ENCODE results near the gene GDF11.

The GDF11 gene

GRCh38 chr12:55767156-55767555 lies 24.2 kb downstream of the GDF11 start:
- TF ChIP-seq, protein P1, sequence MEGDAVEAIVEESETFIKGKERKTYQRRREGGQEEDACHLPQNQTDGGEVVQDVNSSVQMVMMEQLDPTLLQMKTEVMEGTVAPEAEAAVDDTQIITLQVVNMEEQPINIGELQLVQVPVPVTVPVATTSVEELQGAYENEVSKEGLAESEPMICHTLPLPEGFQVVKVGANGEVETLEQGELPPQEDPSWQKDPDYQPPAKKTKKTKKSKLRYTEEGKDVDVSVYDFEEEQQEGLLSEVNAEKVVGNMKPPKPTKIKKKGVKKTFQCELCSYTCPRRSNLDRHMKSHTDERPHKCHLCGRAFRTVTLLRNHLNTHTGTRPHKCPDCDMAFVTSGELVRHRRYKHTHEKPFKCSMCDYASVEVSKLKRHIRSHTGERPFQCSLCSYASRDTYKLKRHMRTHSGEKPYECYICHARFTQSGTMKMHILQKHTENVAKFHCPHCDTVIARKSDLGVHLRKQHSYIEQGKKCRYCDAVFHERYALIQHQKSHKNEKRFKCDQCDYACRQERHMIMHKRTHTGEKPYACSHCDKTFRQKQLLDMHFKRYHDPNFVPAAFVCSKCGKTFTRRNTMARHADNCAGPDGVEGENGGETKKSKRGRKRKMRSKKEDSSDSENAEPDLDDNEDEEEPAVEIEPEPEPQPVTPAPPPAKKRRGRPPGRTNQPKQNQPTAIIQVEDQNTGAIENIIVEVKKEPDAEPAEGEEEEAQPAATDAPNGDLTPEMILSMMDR (IDR thresholded peaks at IDR 0.05; ENCODE audit: low read depth, low read length): no peak
- DNase-seq (ENCODE audit: low read depth, low spot score): no peak
- no peak overlapping the region for H3K4me3 ChIP-seq (ENCODE audit: low read depth, low read length)
- in situ Hi-C loops (cut with HindIII; ENCODE audit: low sequenced_read_pairs): no loop called here

- TF ChIP-seq, protein P1 (IDR thresholded peaks at IDR 0.05; ENCODE audit: low read depth, low read length): no peak
- no peak overlapping the region for H3K4me3 ChIP-seq (ENCODE audit: low read depth, low read length)
- no peak for DNase-seq (ENCODE audit: low read depth, low spot score)
- in situ Hi-C loops (cut with HindIII; ENCODE audit: low sequenced_read_pairs): no loop called here
Measured at GRCh38 chr12:55771736-55772135, 28.8 kb downstream of the GDF11 start.

GRCh38 chr12:55777856-55778255 lies 34.9 kb downstream of the GDF11 start:
- TF ChIP-seq, protein P1 (IDR thresholded peaks at IDR 0.05; ENCODE audit: low read depth, low read length): no peak
- in situ Hi-C loops (cut with HindIII; ENCODE audit: low sequenced_read_pairs): no loop called here
- DNase-seq (ENCODE audit: low read depth, low spot score): no peak
- H3K4me3 ChIP-seq (ENCODE audit: low read depth, low read length): no peak overlapping the region

GRCh38 chr12:55780685-55781084 lies 37.8 kb downstream of the GDF11 start:
- no peak for DNase-seq (ENCODE audit: low read depth, low spot score)

DNA sequence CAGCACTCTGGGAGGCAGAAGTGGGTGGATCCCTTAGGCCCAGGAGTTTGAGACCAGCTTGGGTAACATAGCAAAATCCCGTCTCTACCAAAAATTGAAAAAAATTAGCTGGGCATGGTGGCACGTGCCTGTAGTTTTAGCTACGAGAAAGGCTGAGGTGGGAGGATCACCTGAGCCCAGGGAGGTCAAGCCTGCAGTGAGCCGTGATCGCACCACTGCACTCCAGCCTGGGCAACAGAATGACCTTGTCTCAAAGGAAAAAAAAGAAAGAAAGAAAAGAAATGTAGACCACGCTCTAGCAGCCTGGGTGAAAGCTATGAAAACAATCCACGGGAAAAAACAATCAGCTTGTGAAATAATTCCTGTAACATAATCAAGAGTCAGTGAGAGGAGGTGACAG lies 45.6 kb downstream of the GDF11 start:
- no peak for DNase-seq (ENCODE audit: low read depth, low spot score)
- H3K4me3 ChIP-seq (ENCODE audit: low read depth, low read length): no peak overlapping the region
- in situ Hi-C loops (cut with HindIII; ENCODE audit: low sequenced_read_pairs): no loop called here
- TF ChIP-seq, protein P1 (IDR thresholded peaks at IDR 0.05; ENCODE audit: low read depth, low read length): no peak

More at GRCh38 chr12:55780685-55781084, 37.8 kb downstream of the GDF11 start:
- H3K4me3 ChIP-seq (ENCODE audit: low read depth, low read length): no peak overlapping the region
- in situ Hi-C loops (cut with HindIII; ENCODE audit: low sequenced_read_pairs): no loop called here
- TF ChIP-seq, protein P1 (IDR thresholded peaks at IDR 0.05; ENCODE audit: low read depth, low read length): no peak

DNA sequence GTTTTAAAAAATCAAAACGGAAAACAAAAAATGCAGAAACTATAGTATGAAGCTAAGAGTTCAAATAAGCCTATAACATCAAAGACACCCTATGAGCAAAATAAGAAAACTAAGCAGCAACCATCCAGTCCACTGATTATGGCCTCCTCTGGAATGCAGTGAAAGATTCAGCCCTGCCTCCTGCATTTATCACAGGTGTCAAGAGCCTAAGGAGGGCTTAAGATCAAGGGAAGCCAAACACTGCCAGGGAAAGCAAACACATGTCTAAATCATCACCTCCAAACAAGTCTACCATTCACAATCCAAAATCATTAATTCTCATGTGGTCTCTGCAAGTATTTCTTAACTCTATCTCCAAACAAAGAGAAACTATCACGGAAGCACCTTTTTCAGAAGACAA lies 46.2 kb downstream of the GDF11 start:
- TF ChIP-seq, protein P1 (IDR thresholded peaks at IDR 0.05; ENCODE audit: low read depth, low read length): no peak
- DNase-seq (ENCODE audit: low read depth, low spot score): no peak
- no peak overlapping the region for H3K4me3 ChIP-seq (ENCODE audit: low read depth, low read length)
- in situ Hi-C loops (cut with HindIII; ENCODE audit: low sequenced_read_pairs): no loop called here

DNA sequence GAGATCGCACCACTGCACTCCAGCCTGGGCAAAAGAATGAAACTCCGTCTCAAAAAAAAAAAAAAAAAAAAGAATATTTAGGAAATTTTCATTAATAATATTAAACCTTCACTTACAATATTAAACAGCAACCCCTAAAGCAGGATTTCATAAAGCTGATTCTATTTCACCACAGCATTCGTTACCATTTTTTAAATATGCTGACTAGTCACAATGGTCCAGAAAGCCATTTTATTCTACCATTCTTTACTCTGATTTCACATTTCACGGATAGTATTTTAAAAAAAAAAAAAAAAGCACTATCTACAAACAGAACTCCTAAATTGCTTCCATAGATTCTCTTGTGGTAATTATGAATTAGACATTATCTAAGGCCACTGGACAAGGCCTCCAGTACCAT lies 47.0 kb downstream of the GDF11 start:
- TF ChIP-seq, protein P1 (IDR thresholded peaks at IDR 0.05; ENCODE audit: low read depth, low read length): no peak
- in situ Hi-C loops (cut with HindIII; ENCODE audit: low sequenced_read_pairs): no loop called here
- no peak for DNase-seq (ENCODE audit: low read depth, low spot score)
- no peak overlapping the region for H3K4me3 ChIP-seq (ENCODE audit: low read depth, low read length)

Measured in astrocyte of the spinal cord (primary cell).